ENCODE data around the gene FNDC3A. TPM values are rescaled to one million over a fixed set of nuclear protein-coding genes. Genes with fewer than 3 reads are reported as not detected.
A peak's percentile ranks its signal among the peaks of the same experiment; 100 is the strongest.

The FNDC3A gene
- total RNA-seq, 4 donors from 2014 or later = 90.3 to 125 (median 111) TPM

DNA sequence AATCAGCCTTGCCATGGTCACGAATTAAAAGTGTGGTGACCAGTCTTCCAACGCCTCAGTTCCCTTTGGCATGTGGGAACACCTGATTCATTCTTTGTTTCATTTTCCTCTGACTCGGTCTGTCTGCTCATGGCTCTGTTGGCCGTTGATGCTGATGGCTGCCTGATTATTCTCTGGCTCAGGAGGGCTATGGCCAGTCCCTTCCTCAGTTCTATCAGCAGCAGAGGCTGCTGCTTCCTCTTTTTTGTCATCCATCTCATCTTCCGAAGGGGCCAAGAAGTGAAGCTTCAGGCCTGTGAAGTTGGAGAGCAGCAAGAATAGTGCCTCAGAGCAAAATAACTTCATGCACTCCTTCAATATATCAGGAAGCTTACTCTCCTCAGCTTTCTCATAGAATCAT is 235.0 kb downstream of the FNDC3A start:
- no peak overlapping the region for H3K4me3 ChIP-seq (replicated peaks in 1 of 3)
- H3K27me3 ChIP-seq = no peaks in the 10 kb centered on the region
- intact Hi-C loops (cut with DNase I) = no loop called here
- no peak for DNase-seq
- no peaks in the 10 kb centered on the region for H3K4me1 ChIP-seq
- H3K9me3 ChIP-seq = no peaks in the 10 kb centered on the region
- H3K36me3 ChIP-seq = peaks cover 0 to 10% of the 10 kb centered on the region in 2 donors
- WGBS, 2 donors = 96 to 98% methylated on average over 5 of the region's 5 CpGs
- H3K27ac ChIP-seq = no peak overlapping the region
- TF ChIP-seq, protein P1, sequence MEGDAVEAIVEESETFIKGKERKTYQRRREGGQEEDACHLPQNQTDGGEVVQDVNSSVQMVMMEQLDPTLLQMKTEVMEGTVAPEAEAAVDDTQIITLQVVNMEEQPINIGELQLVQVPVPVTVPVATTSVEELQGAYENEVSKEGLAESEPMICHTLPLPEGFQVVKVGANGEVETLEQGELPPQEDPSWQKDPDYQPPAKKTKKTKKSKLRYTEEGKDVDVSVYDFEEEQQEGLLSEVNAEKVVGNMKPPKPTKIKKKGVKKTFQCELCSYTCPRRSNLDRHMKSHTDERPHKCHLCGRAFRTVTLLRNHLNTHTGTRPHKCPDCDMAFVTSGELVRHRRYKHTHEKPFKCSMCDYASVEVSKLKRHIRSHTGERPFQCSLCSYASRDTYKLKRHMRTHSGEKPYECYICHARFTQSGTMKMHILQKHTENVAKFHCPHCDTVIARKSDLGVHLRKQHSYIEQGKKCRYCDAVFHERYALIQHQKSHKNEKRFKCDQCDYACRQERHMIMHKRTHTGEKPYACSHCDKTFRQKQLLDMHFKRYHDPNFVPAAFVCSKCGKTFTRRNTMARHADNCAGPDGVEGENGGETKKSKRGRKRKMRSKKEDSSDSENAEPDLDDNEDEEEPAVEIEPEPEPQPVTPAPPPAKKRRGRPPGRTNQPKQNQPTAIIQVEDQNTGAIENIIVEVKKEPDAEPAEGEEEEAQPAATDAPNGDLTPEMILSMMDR (IDR thresholded peaks at IDR 0.05) = no peak
- no peak for TF ChIP-seq POLR2A (IDR thresholded peaks at IDR 0.05)

DNA sequence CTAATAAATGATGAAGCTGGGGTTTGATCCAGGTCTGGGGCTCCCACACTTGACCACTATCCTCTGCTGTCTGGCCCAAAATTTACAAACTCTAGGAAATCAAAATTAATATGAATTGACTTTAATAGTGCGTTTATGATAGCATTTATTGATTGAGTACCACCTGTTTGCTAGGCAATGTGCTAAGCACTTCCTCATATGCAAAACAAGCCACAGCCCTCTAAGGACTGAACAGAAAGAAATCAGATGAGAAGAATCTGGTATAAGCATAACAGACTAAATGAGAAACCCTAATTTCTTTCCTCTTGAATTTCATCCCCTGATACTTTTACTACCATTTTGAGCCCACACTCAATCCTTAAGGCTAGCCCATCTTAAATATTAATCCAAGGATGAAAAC is 237.8 kb downstream of the FNDC3A start:
- WGBS, 2 donors = 97 to 100% methylated on average over 1 of the region's 1 CpG

DNA sequence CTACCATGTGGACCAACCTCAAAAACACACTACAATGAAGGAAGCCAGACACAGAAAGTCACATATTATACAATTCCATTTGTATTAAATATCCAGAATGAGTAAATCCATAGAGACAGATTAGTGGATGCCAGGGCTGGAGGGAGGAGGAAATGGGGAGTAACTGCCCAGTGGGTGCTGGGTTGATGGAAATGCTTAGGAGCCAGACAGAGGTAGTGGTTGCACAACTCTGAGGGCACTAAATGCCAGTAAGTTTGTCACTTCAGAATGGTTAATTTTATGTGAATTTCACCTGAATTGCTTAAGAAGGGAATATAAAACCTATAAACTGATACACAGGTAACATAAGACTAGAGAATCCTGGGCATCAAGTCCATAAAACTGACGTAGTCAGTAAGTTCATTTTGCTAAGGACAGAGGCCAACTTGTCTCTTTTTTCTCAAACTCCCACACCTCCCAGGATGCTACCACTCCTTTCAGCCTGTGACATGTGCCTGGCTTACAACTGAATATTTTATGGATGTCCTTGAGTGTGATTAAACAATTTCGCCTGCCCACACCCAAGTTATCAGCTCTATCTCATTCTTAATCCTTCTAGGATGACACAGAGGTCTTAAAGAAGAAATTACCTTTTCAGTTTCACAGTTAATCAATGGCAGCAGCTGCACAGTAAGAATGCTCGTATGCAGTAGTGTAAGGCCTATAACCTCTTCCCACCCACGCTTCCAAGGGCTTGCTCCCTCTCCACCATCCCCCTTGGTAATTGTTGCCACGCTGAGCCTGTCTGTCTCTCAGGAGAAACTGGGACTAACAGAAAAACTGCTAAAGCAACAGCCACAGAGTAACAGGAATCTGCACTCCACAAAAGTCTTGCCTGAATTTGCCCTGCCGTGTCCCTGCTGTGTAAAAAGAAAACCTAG is 238.5 kb downstream of the FNDC3A start:
- no peak for DNase-seq
- no peaks in the 10 kb centered on the region for H3K9me3 ChIP-seq
- no peak overlapping the region for H3K27ac ChIP-seq
- H3K27me3 ChIP-seq = no peaks in the 10 kb centered on the region
- no peaks in the 10 kb centered on the region for H3K36me3 ChIP-seq
- H3K4me1 ChIP-seq = peaks cover 0 to 3% of the 10 kb centered on the region in 2 donors
- TF ChIP-seq, protein P1 (IDR thresholded peaks at IDR 0.05) = no peak
- no peak for TF ChIP-seq POLR2A (IDR thresholded peaks at IDR 0.05)
- H3K4me3 ChIP-seq (replicated peaks in 1 of 3) = no peak overlapping the region
- WGBS, 2 donors = 68 to 81% methylated on average over 6 of the region's 6 CpGs
- intact Hi-C loops (cut with DNase I) = no loop called here

More for the DNA sequence above, 237.8 kb downstream of the FNDC3A start:
- H3K4me1 ChIP-seq = peaks cover 0 to under 1% of the 10 kb centered on the region in 2 donors
- H3K36me3 ChIP-seq = peaks cover 0 to under 1% of the 10 kb centered on the region in 2 donors
- no peaks in the 10 kb centered on the region for H3K27me3 ChIP-seq
- intact Hi-C loops (cut with DNase I) = no loop called here
- TF ChIP-seq, protein P1 (IDR thresholded peaks at IDR 0.05) = no peak
- TF ChIP-seq POLR2A (IDR thresholded peaks at IDR 0.05) = no peak
- no peak for DNase-seq
- H3K27ac ChIP-seq = no peak overlapping the region
- no peak overlapping the region for H3K4me3 ChIP-seq (replicated peaks in 1 of 3)
- no peaks in the 10 kb centered on the region for H3K9me3 ChIP-seq

DNA sequence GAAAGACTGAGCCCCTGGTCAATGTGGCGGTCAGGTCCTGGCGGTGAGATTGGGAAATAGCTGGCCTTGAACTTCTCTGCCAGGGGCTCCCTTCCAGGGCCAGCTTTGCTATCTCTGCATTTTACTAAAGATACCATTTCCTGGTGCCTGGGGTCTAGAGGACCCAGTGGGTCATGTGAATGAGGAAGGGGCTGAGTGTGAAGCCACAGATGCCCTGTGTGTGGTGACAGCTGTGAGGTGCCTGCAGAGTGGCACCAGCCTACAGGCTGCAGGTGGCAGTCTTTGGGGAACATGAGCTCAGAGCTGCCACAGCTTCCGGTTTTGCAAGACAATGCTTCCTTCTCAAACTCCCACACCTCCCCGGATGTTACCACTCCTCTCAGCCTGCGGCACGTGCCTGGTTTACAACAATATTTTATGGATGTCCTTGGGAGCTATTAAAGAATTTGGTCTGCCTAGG is 239.2 kb downstream of the FNDC3A start:
- no peaks in the 10 kb centered on the region for H3K27me3 ChIP-seq
- no peak overlapping the region for H3K27ac ChIP-seq
- DNase-seq = peak; percentile 19 to 28
- TF ChIP-seq POLR2A (IDR thresholded peaks at IDR 0.05) = no peak
- TF ChIP-seq, protein P1 (IDR thresholded peaks at IDR 0.05) = no peak
- intact Hi-C loops (cut with DNase I) = no loop called here
- H3K4me1 ChIP-seq = peaks cover 0 to 3% of the 10 kb centered on the region in 2 donors
- no peaks in the 10 kb centered on the region for H3K9me3 ChIP-seq
- H3K36me3 ChIP-seq = no peaks in the 10 kb centered on the region
- WGBS, 2 donors = 64 to 67% methylated on average over 6 of the region's 6 CpGs
- no peak overlapping the region for H3K4me3 ChIP-seq (replicated peaks in 1 of 3)

DNA sequence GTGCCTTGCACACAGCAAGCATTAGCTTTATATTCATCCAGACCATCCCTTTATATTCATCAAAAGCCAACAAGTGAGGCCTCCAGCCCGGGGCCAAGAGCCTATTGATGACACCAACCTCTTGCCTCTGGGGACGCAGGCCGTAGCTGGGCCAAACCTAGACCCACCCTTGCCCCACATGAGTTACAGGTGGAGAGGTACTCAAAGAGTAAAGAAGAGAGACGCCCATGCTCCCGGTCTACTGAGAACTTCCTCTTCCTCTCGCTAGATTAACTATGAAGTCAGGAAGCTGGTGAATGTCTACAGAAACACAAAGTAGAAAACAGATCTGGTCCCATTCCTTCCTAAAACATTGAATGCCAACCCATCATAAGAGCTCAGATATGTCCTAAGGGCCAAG is 240.6 kb downstream of the FNDC3A start:
- no peaks in the 10 kb centered on the region for H3K36me3 ChIP-seq
- 90 to 93% methylated on average over 6 of the region's 6 CpGs for WGBS, 2 donors

More for the DNA sequence above, 240.6 kb downstream of the FNDC3A start:
- Histone ChIP-seq H3K4me3 (replicated peaks in 1 of 3) (no peak overlapping the region), H3K4me1 (peaks cover 0 to 14% of the 10 kb centered on the region in 2 donors), H3K9me3 (no peaks in the 10 kb centered on the region), H3K27me3 (no peaks in the 10 kb centered on the region), H3K27ac (no peak overlapping the region)
- no peak for TF ChIP-seq POLR2A (IDR thresholded peaks at IDR 0.05)
- TF ChIP-seq, protein P1 (IDR thresholded peaks at IDR 0.05) = no peak
- no peak for DNase-seq
- intact Hi-C loops (cut with DNase I) = no loop called here

Data from thyroid gland (tissue), 4 donors.